Suprapubic skin (tissue), 4 donors: Measurements from ENCODE around the gene CCSER1.

ENCODE experiments used
- POLR2A ChIP-seq, 2 donors: fragments of 450-650 bp; IDR thresholded peaks; one replicate each; pipeline ENCODE4 v1.6.1; 2017; ENCODE audit warnings: antibody characterized with exemption in 2 of 2, mild to moderate bottlenecking in 2 of 2, moderate library complexity in 2 of 2
- POLR2AphosphoS5 ChIP-seq, 3 donors: sonication (generic); formaldehyde crosslinking; IDR thresholded peaks; one replicate each; pipeline ENCODE4 v1.6.1; 2017; ENCODE audit warnings: antibody characterized with exemption in 3 of 3
- TF ChIP-seq, protein P1 (sequence below), 2 donors: fragments of 200-600 bp in 1 of 2; fragments of 450-650 bp in 1 of 2; sonication (generic) in 1 of 2; IDR thresholded peaks; one replicate each; pipeline ENCODE4 v1.5.1; 2016 to 2019; ENCODE audit warnings: antibody characterized with exemption in 2 of 2, mild to moderate bottlenecking in 1 of 2, moderate library complexity in 1 of 2

DNA sequence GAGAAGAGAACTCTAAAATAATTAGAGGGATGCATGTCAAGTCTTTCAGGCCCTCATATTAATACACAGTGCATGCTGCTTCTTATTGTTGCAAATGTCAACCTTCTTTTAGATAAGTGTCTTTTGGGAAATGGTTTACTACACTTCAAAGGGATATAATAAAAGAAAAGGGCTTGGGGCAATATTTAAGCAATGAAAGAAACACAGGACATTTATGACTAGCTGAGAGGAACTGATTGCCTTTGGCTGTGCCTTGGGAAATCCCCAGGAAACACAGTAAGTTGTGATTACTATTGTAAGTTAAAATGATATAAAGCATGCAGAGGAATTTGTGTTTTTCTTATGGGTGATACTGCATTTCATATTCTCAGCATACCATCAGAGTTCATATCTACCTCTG lies 1140.3 kb downstream of the CCSER1 start:
- TF ChIP-seq, protein P1, sequence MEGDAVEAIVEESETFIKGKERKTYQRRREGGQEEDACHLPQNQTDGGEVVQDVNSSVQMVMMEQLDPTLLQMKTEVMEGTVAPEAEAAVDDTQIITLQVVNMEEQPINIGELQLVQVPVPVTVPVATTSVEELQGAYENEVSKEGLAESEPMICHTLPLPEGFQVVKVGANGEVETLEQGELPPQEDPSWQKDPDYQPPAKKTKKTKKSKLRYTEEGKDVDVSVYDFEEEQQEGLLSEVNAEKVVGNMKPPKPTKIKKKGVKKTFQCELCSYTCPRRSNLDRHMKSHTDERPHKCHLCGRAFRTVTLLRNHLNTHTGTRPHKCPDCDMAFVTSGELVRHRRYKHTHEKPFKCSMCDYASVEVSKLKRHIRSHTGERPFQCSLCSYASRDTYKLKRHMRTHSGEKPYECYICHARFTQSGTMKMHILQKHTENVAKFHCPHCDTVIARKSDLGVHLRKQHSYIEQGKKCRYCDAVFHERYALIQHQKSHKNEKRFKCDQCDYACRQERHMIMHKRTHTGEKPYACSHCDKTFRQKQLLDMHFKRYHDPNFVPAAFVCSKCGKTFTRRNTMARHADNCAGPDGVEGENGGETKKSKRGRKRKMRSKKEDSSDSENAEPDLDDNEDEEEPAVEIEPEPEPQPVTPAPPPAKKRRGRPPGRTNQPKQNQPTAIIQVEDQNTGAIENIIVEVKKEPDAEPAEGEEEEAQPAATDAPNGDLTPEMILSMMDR (IDR thresholded peaks at IDR 0.05), result no peak
- no peak for TF ChIP-seq POLR2A (IDR thresholded peaks at IDR 0.05)
- TF ChIP-seq POLR2AphosphoS5 (IDR thresholded peaks at IDR 0.05), result no peak
